GM12878 (cell line): ENCODE results near the gene NOS1AP. TPM values are rescaled to one million over a fixed set of nuclear protein-coding genes. Genes with fewer than 3 reads are reported as not detected.

Experiments
- ATAC-seq: fragments of 200-7000 bp; cut with Tn5 transposase; 3 replicates; pipeline ENCODE4 v1.9.1; 2020; ENCODE audit warnings: mild to moderate bottlenecking, moderate library complexity
- BruUV-seq: library from RNA; stranded (reverse); fragments of 400-500 nt; replicated peaks from 2 replicates; lab custom pipeline; 2021; lab: Mats Ljungman, UMichigan
- CTCF ChIA-PET: fragments of 300-600 bp; sonication (Branson Sonifier 250); formaldehyde crosslinking; extraction: SDS; loops from one replicate; lab custom pipeline; 2021; ENCODE audit warnings: inconsistent platforms; lab: Yijun Ruan, JAX
- POLR2A ChIA-PET: fragments of 350-600 bp; formaldehyde crosslinking; extraction: SDS; loops from one replicate; lab custom pipeline; 2021; ENCODE audit warnings: inconsistent platforms; lab: Charles Lee
- RAD21 ChIA-PET: fragments of 300-600 bp; sonication (Branson Sonifier 250); formaldehyde crosslinking; loops from one replicate; lab custom pipeline; 2023; ENCODE audit warnings: antibody characterized with exemption; ENCODE audit not compliant: unreplicated experiment; lab: Charles Lee
- SMC1A ChIA-PET: fragments of 300-600 bp; sonication (Branson Sonifier 250); formaldehyde crosslinking; loops from one replicate; lab custom pipeline; 2023; ENCODE audit not compliant: unreplicated experiment, uncharacterized antibody; lab: Charles Lee
- DNase-seq: peaks from one replicate; pipeline ENCODE4 v3.0.0-alpha.2; 2011; ENCODE audit warnings: low read depth, low spot score
- FAIRE-seq: peaks from 3 replicates; lab custom pipeline; 2011; peaks lifted over from hg19 to GRCh38; lab: Jason Lieb, UNC
- H2AFZ ChIP-seq: 2 replicates; pipeline ENCODE4 v1.6.0; 2011; ENCODE audit warnings: low read depth, low read length, control low read depth; ENCODE audit not compliant: control insufficient read depth
- H3K27ac ChIP-seq: 2 replicates; pipeline ENCODE4 v1.5.1; 2011; ENCODE audit warnings: control low read depth; ENCODE audit not compliant: control insufficient read depth, insufficient read depth
- H3K27me3 ChIP-seq, 2 experiments: replicated peaks in 1 of 2; 2 replicates each; pipeline versions ENCODE4 v1.6.0 to v1.6.1; 2011; ENCODE audit warnings: low read length in 1 of 2; ENCODE audit not compliant: control insufficient read depth in 2 of 2, insufficient read depth in 2 of 2
- H3K36me3 ChIP-seq, 2 experiments: 2 replicates each; pipeline ENCODE4 v1.5.1; 2011; ENCODE audit warnings: low read length in 1 of 2; ENCODE audit not compliant: control insufficient read depth in 2 of 2, insufficient read depth in 2 of 2
- H3K4me1 ChIP-seq: 2 replicates; pipeline ENCODE4 v1.6.1; 2011; ENCODE audit warnings: mild to moderate bottlenecking, low read length, moderate library complexity, mixed read lengths; ENCODE audit not compliant: control insufficient read depth, insufficient read depth
- H3K4me2 ChIP-seq: 2 replicates; pipeline ENCODE4 v1.6.0; 2011; ENCODE audit warnings: control low read depth; ENCODE audit not compliant: control insufficient read depth, insufficient read depth
- H3K4me3 ChIP-seq: fragments of 200-600 bp; sonication (generic); 2 replicates; pipeline ENCODE4 v1.5.1; 2016
- H3K79me2 ChIP-seq: 2 replicates; pipeline ENCODE4 v1.6.0; 2011; ENCODE audit warnings: low read length; ENCODE audit not compliant: control insufficient read depth, insufficient read depth
- H3K9ac ChIP-seq: 2 replicates; pipeline ENCODE4 v1.8.0; 2011; ENCODE audit warnings: low read length, control low read depth, mixed read lengths; ENCODE audit not compliant: control insufficient read depth, insufficient read depth
- H3K9me3 ChIP-seq: replicated peaks from 3 replicates; pipeline ENCODE4 v1.5.1; 2011; ENCODE audit warnings: mild to moderate bottlenecking, low read length; ENCODE audit not compliant: control insufficient read depth, insufficient read depth
- H4K20me1 ChIP-seq: 2 replicates; pipeline ENCODE4 v1.6.0; 2011; ENCODE audit not compliant: control insufficient read depth, insufficient read depth
- JUND ChIP-seq: IDR thresholded peaks from 2 replicates; pipeline ENCODE4 v1.6.1; 2012; ENCODE audit warnings: low read depth, mild to moderate bottlenecking, low read length, improper control_type of control experiment, moderate library complexity
- NRF1 ChIP-seq: conservative IDR thresholded peaks from 2 replicates; pipeline ENCODE4 v1.6.1; 2011; ENCODE audit warnings: mild to moderate bottlenecking, low read depth, low read length, improper control_type of control experiment
- POLR2AphosphoS2 ChIP-seq: IDR thresholded peaks from 2 replicates; pipeline ENCODE4 v1.6.1; 2011; ENCODE audit warnings: low read depth, mild to moderate bottlenecking, low read length, improper control_type of control experiment, moderate library complexity
- TCF3 ChIP-seq: IDR thresholded peaks from 2 replicates; pipeline ENCODE4 v1.6.1; 2012; ENCODE audit warnings: low read depth, mild to moderate bottlenecking, low read length, borderline replicate concordance; ENCODE audit not compliant: insufficient read depth
- WGBS: methylation state at CpG from one replicate; pipeline ENCODE4 v1.1.6; 2016; ENCODE audit warnings: low lambda C conversion rate; ENCODE audit not compliant: insufficient replicate concordance, insufficient coverage; ENCODE audit errors: missing lambda C conversion rate; 5-methylcytosine and 5-hydroxymethylcytosine counted together
- in situ Hi-C: fragments of 300-500 bp; cut with MboI; formaldehyde crosslinking; loops from 9 replicates; pipeline ENCODE4 v1.14.3; 2018; ENCODE audit warnings: mixed read lengths
- intact Hi-C: fragments of 100-400 bp; cut with micrococcal nuclease; formaldehyde crosslinking; loops from one replicate; pipeline ENCODE4 v1.14.2; 2022; ENCODE audit not compliant: unreplicated experiment
- polyA plus RNA-seq, 11 experiments: library from polyadenylated mRNA; depleted of rRNA in 4 of 11; unstranded in 6 of 11; stranded (reverse) in 5 of 11; fragments of >200 nt; fragmentation: Nextera tagmentation in 4 of 11; fragmentation: Illumina TruSeq in 1 of 11; extraction: Ambion mirVana in 4 of 11; extraction: Trizol in 1 of 11; gene quantifications; 1 replicate in 1 of 11; 2 replicates in 10 of 11; pipeline versions ENCODE4 v1.2.1 to v1.2.3, GENCODE V29; 2011 to 2016; ENCODE audit warnings: inconsistent platforms in 2 of 11, missing spikeins in 2 of 11, low read depth in 1 of 11
- total RNA-seq, 4 experiments: library from RNA; depleted of rRNA in 3 of 4; stranded (reverse); fragments of >200 nt in 3 of 4; fragmentation: Illumina TruSeq in 1 of 4; extraction: Trizol in 1 of 4; gene quantifications; 2 replicates each; pipeline versions ENCODE4 v1.2.1 to v1.2.3, GENCODE V29; 2013 to 2021
- TF ChIP-seq, protein P1 (sequence below): IDR thresholded peaks from 2 replicates; pipeline ENCODE4 v1.6.1; 2012; ENCODE audit warnings: low read length, inconsistent platforms
- TF ChIP-seq, protein P2 (sequence below): IDR thresholded peaks from 2 replicates; pipeline ENCODE4 v1.6.1; 2012; ENCODE audit warnings: low read depth, low read length, improper control_type of control experiment

Gene NOS1AP
- total and polyA plus RNA-seq, 10 of the 15 experiments (the other 5 are each of a cell fraction or from before 2014, with no cell fraction given) = 0.03 to 0.15 TPM; not detected in 8

DNA sequence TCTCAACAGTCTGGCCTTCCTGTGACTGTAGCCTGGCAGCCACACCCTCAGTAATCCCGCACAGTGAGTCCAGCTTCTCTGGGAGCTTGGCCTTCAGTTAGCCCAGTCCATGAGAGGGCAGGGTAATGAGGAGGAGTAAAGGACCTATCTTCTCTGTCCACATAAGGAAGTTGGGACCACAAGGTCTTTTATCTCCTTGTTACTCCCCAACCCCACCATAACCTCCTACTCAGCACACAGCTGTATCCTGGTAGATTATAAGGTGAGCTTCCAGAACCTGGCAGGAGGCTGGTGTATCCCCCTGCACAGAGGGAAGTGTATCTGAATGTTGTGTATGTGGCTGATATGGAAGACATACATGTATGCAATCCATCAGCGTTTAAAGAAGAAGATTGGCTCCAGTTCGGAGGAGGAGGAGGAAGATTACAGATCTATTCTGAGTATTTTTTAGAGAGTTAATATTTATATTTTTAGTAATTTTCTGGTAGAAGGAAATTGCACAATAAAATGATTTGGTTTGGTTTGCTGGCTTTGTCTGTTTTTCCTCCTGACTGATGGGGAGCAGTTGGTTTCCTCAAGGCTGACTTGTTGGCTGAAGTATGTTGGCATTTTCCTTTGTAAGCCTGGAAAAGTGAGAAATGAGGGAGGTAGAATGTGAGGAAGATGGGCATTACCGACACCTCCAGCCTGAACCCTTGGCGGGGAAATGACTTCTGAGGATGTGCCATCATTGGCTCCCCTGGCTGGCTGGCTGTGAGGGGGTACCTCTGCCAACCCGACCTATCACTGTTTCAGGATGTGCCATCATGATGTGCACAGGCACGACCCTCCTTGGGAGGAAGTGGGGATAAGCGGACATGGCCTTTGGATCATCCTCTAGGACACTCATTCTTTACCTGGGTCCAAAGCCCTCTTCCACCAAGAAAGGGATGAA lies 317.1 kb downstream of the NOS1AP start (continued):
- no peak for TF ChIP-seq NRF1
- TF ChIP-seq, all 136 proteins: peak for 0

DNA sequence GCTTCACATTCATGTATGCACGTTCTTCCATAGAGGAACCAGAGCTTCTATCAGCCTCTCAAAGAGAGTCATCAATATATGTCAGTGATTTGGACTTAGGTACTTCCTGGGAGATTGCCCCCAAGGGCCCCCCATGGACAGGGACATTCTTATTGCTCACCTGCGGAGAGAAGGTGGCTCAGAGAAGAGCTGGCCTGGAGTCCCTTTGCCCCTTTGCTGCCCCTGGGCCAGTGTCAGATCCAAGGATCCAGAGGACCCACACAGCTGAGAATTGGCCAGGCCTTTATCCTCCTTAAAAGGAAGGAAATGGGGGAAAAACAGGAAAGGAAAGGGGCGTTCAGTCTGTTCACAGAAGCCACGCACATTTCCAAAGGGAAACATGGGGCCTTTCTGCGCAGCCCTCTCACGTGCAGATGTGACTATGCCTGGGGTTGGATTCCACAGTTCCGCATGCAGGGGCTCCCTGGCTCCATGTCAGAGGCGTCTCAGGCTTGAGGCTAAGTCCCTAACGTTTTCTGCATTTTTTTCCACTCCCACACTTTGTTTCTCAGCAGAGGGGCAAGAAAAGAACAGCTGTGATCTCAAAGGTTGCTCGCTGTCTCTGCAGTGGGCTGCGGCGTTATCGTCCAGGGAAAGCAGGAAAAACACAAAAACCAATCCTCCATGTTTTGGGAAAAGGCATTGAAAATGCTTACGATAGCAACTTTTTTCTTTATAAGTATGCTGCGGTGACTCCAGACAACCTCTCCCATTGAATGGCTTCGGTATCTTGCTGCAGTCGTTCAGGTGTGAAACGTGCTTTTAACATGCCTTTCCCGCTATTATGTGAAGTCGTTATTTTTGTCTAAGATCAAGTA lies 318.0 kb downstream of the NOS1AP start:
- H3K79me2 ChIP-seq = no peaks in the 10 kb centered on the region
- no peak overlapping the region for H2AFZ ChIP-seq
- POLR2A ChIA-PET = interaction anchor here (0.6 kb wide), 1 partner anchor 23 kb away, joined by 3 read pairs; no protein-coding TSS in a partner anchor
- SMC1A ChIA-PET = interaction anchor here (1.0 kb wide), 1 partner anchor 21 kb away, joined by 3 read pairs; no protein-coding TSS in a partner anchor
- H3K4me1 ChIP-seq = 0 out of 2 replicates have a peak, but pooled peaks cover 4% of the 10 kb centered on the region
- ATAC-seq (no peak), DNase-seq (no peak), FAIRE-seq (no peak)
- no peak for TF ChIP-seq TCF3
- TF ChIP-seq, protein P1, sequence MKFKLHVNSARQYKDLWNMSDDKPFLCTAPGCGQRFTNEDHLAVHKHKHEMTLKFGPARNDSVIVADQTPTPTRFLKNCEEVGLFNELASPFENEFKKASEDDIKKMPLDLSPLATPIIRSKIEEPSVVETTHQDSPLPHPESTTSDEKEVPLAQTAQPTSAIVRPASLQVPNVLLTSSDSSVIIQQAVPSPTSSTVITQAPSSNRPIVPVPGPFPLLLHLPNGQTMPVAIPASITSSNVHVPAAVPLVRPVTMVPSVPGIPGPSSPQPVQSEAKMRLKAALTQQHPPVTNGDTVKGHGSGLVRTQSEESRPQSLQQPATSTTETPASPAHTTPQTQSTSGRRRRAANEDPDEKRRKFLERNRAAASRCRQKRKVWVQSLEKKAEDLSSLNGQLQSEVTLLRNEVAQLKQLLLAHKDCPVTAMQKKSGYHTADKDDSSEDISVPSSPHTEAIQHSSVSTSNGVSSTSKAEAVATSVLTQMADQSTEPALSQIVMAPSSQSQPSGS = no peak
- no peak for TF ChIP-seq POLR2AphosphoS2
- no peak for TF ChIP-seq JUND
- TF ChIP-seq, protein P2, sequence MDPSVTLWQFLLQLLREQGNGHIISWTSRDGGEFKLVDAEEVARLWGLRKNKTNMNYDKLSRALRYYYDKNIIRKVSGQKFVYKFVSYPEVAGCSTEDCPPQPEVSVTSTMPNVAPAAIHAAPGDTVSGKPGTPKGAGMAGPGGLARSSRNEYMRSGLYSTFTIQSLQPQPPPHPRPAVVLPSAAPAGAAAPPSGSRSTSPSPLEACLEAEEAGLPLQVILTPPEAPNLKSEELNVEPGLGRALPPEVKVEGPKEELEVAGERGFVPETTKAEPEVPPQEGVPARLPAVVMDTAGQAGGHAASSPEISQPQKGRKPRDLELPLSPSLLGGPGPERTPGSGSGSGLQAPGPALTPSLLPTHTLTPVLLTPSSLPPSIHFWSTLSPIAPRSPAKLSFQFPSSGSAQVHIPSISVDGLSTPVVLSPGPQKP = no peak
- no peak overlapping the region for H3K27ac ChIP-seq
- H3K4me2 ChIP-seq = no peak overlapping the region
- no peaks in the 10 kb centered on the region for H3K36me3 ChIP-seq
- no peaks in the 10 kb centered on the region for H3K9me3 ChIP-seq
- intact Hi-C loops = no loop called here
- H4K20me1 ChIP-seq = no peaks in the 10 kb centered on the region
- in situ Hi-C loops = no loop called here
- H3K27me3 ChIP-seq = no peaks in the 10 kb centered on the region
- H3K9ac ChIP-seq = no peak overlapping the region
- CTCF ChIA-PET = interaction anchor here (1.5 to 2.8 kb wide), 2 partner anchors 30 to 331 kb away, joined by 4 to 16 read pairs; no protein-coding TSS in a partner anchor
- RAD21 ChIA-PET = no interaction called here
- 49% methylated on average over 20 of the region's 20 CpGs for WGBS
- BruUV-seq = no TSS peak
- H3K4me3 ChIP-seq = no peak overlapping the region
